Measurements from ENCODE around the gene APOL3. TPM values are rescaled to one million over a fixed set of nuclear protein-coding genes. Genes with fewer than 3 reads are reported as not detected.
A peak's percentile ranks its signal among the peaks of the same experiment; 100 is the strongest.

APOL3 gene
- total and polyA plus RNA-seq, 2 of the 13 experiments (the other 11 are each of a cell fraction or from before 2014, with no cell fraction given): 3.8 to 5.4 TPM

GRCh38 chr22:36155702-36156101 lies 4.9 kb downstream of the APOL3 start (continued):
- no peak for TF ChIP-seq ZNF136 (CRISPR knock-in tag; IDR thresholded peaks at IDR 0.05; ENCODE audit: low read depth)
- TF ChIP-seq, protein P1, sequence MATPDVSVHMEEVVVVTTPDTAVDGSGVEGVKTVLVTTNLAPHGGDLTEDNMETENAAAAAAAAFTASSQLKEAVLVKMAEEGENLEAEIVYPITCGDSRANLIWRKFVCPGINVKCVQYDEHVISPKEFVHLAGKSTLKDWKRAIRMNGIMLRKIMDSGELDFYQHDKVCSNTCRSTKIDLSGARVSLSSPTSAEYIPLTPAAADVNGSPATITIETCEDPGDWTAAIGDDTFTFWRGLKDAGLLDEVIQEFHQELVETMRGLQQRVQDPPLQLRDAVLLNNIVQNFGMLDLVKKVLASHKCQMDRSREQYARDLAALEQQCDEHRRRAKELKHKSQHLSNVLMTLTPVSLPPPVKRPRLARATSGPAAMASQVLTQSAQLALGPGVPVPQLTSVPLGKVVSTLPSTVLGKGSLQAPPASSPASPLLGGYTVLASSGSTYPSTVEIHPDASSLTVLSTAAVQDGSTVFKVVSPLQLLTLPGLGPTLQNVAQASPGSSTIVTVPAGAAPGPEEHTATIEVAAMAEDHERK (CRISPR knock-in tag; IDR thresholded peaks at IDR 0.05; ENCODE audit: low read depth): no peak
- TF ChIP-seq SMAD1 (CRISPR knock-in tag; IDR thresholded peaks at IDR 0.05; ENCODE audit: borderline replicate concordance, low read depth): no peak
- TF ChIP-seq ZNF709 (CRISPR knock-in tag; IDR thresholded peaks at IDR 0.05): no peak
- 0 out of 2 replicates have a peak, but pooled peaks have one; percentile 3 for TF ChIP-seq ZNF34 (CRISPR knock-in tag; IDR thresholded peaks at IDR 0.05; ENCODE audit: borderline replicate concordance)
- TF ChIP-seq MXI1 (IDR thresholded peaks at IDR 0.05; ENCODE audit: borderline replicate concordance, low read depth, low read length): no peak
- no peak for TF ChIP-seq HOXA7 (CRISPR knock-in tag; IDR thresholded peaks at IDR 0.05)
- TF ChIP-seq MED1 (CRISPR knock-in tag; IDR thresholded peaks at IDR 0.05): 0 out of 2 replicates have a peak, but pooled peaks have one; percentile 29
- TF ChIP-seq NR2F6 (IDR thresholded peaks at IDR 0.05): no peak
- 0 out of 2 replicates have a peak, but pooled peaks have one; percentile 23 for TF ChIP-seq NR2F6 (CRISPR knock-in tag; IDR thresholded peaks at IDR 0.05)
- TF ChIP-seq STAT6 (CRISPR knock-in tag; IDR thresholded peaks at IDR 0.05; ENCODE audit: borderline replicate concordance): no peak
- TF ChIP-seq, protein P2, sequence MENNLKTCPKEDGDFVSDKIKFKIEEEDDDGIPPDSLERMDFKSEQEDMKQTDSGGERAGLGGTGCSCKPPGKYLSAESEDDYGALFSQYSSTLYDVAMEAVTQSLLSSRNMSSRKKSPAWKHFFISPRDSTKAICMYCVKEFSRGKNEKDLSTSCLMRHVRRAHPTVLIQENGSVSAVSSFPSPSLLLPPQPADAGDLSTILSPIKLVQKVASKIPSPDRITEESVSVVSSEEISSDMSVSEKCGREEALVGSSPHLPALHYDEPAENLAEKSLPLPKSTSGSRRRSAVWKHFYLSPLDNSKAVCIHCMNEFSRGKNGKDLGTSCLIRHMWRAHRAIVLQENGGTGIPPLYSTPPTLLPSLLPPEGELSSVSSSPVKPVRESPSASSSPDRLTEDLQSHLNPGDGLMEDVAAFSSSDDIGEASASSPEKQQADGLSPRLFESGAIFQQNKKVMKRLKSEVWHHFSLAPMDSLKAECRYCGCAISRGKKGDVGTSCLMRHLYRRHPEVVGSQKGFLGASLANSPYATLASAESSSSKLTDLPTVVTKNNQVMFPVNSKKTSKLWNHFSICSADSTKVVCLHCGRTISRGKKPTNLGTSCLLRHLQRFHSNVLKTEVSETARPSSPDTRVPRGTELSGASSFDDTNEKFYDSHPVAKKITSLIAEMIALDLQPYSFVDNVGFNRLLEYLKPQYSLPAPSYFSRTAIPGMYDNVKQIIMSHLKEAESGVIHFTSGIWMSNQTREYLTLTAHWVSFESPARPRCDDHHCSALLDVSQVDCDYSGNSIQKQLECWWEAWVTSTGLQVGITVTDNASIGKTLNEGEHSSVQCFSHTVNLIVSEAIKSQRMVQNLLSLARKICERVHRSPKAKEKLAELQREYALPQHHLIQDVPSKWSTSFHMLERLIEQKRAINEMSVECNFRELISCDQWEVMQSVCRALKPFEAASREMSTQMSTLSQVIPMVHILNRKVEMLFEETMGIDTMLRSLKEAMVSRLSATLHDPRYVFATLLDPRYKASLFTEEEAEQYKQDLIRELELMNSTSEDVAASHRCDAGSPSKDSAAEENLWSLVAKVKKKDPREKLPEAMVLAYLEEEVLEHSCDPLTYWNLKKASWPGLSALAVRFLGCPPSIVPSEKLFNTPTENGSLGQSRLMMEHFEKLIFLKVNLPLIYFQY (CRISPR knock-in tag; IDR thresholded peaks at IDR 0.05; ENCODE audit: borderline replicate concordance): no peak
- 0 out of 2 replicates have a peak, but pooled peaks have one; percentile 11 for TF ChIP-seq KDM2A (CRISPR knock-in tag; IDR thresholded peaks at IDR 0.05; ENCODE audit: borderline replicate concordance, low read depth)
- no peak for TF ChIP-seq GTF3A (CRISPR knock-in tag; conservative IDR thresholded peaks at IDR 0.05)
- no peak for TF ChIP-seq FOXJ3 (CRISPR knock-in tag; IDR thresholded peaks at IDR 0.05; ENCODE audit: borderline replicate concordance)
- no peak for TF ChIP-seq ZNF83 (CRISPR knock-in tag; IDR thresholded peaks at IDR 0.05; ENCODE audit: borderline replicate concordance)
- TF ChIP-seq, protein P3, sequence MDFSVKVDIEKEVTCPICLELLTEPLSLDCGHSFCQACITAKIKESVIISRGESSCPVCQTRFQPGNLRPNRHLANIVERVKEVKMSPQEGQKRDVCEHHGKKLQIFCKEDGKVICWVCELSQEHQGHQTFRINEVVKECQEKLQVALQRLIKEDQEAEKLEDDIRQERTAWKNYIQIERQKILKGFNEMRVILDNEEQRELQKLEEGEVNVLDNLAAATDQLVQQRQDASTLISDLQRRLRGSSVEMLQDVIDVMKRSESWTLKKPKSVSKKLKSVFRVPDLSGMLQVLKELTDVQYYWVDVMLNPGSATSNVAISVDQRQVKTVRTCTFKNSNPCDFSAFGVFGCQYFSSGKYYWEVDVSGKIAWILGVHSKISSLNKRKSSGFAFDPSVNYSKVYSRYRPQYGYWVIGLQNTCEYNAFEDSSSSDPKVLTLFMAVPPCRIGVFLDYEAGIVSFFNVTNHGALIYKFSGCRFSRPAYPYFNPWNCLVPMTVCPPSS (IDR thresholded peaks at IDR 0.05): no peak
- 0 out of 2 replicates have a peak, but pooled peaks have one; percentile 3 for TF ChIP-seq ZNF510 (CRISPR knock-in tag; IDR thresholded peaks at IDR 0.05; ENCODE audit: low read depth)
- TF ChIP-seq, protein P4, sequence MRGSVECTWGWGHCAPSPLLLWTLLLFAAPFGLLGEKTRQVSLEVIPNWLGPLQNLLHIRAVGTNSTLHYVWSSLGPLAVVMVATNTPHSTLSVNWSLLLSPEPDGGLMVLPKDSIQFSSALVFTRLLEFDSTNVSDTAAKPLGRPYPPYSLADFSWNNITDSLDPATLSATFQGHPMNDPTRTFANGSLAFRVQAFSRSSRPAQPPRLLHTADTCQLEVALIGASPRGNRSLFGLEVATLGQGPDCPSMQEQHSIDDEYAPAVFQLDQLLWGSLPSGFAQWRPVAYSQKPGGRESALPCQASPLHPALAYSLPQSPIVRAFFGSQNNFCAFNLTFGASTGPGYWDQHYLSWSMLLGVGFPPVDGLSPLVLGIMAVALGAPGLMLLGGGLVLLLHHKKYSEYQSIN (CRISPR knock-in tag; IDR thresholded peaks at IDR 0.05; ENCODE audit: borderline replicate concordance): no peak
- no peak for TF ChIP-seq ZNF234 (CRISPR knock-in tag; conservative IDR thresholded peaks at IDR 0.05)

All from HepG2 (cell line).